ENCODE measurements around the gene RBM6.

GRCh38 chr3:50123394-50124051, 183.6 kb downstream of the RBM6 start:
- TF ChIP-seq POLR2AphosphoS5 (IDR thresholded peaks at IDR 0.05) (peak in 1 of 3 donors; percentile 1), CTCF (IDR thresholded peaks at IDR 0.05) (no peak), POLR2A (IDR thresholded peaks at IDR 0.05) (no peak), EP300 (IDR thresholded peaks at IDR 0.05; ENCODE audit: low read depth) (no peak)
